NT2/D1 (cell line): ENCODE data around the gene PDZRN3.

Experiments
- SUZ12 ChIP-seq: IDR thresholded peaks from 2 replicates; pipeline ENCODE4 v1.6.1; 2011; ENCODE audit not compliant: insufficient read length, insufficient read depth; ENCODE audit errors: extremely low read depth
- ZNF274 ChIP-seq: IDR thresholded peaks from 2 replicates; pipeline ENCODE4 v1.6.1; 2011; ENCODE audit warnings: mild to moderate bottlenecking, low read depth, low read length

GRCh38 chr3:73467211-73467610, 157.5 kb downstream of the PDZRN3 start:
- no peak for TF ChIP-seq SUZ12
- TF ChIP-seq ZNF274, result no peak
